Endothelial cell of umbilical vein (primary cell): Measurements from ENCODE around the gene GORASP1.

Source experiments
- CTCF ChIP-seq, 2 donors: IDR thresholded peaks; 1 replicate in 1 of 2; 2 replicates in 1 of 2; pipeline ENCODE4 v1.5.1; 2011; ENCODE audit warnings: low read length in 2 of 2, mild to moderate bottlenecking in 2 of 2, moderate library complexity in 2 of 2, control low read depth in 1 of 2, inconsistent platforms in 1 of 2, low read depth in 1 of 2; ENCODE audit not compliant: insufficient read depth in 1 of 2; ENCODE audit errors: extremely low read depth in 1 of 2
- EZH2 ChIP-seq: IDR thresholded peaks from 2 replicates; pipeline ENCODE4 v1.6.1; 2012; ENCODE audit warnings: borderline replicate concordance, low read depth, mild to moderate bottlenecking, moderate library complexity, low read length, inconsistent platforms; ENCODE audit not compliant: severe bottlenecking
- MAX ChIP-seq: IDR thresholded peaks from 2 replicates; pipeline ENCODE4 v1.6.1; 2011; ENCODE audit not compliant: insufficient read depth, insufficient read length
- MYC ChIP-seq: IDR thresholded peaks from one replicate; pipeline ENCODE4 v1.6.1; 2011; ENCODE audit warnings: mild to moderate bottlenecking, low read depth, low read length
- POLR2A ChIP-seq: IDR thresholded peaks from 2 replicates; pipeline ENCODE4 v1.6.1; 2012; ENCODE audit warnings: low read depth, mild to moderate bottlenecking, control low read depth, low read length
- POLR2AphosphoS5 ChIP-seq: IDR thresholded peaks from 2 replicates; pipeline ENCODE4 v1.6.1; 2012; ENCODE audit warnings: low read depth, mild to moderate bottlenecking, control low read depth, low read length, moderate library complexity; ENCODE audit not compliant: insufficient read depth

GRCh38 chr3:39082666-39083313, 24.6 kb downstream of the GORASP1 start:
- TF ChIP-seq CTCF (IDR thresholded peaks at IDR 0.05; ENCODE audit: extremely low read depth in 1 of 2, insufficient read depth in 1 of 2, low read depth in 1 of 2, low read length in 2 of 2) (no peak), MAX (no peak), EZH2 (no peak), POLR2A (no peak), POLR2AphosphoS5 (no peak), MYC (no peak)
